GM12801 (cell line): Measurements from ENCODE around the gene GTF3C1.

Source experiments
- TF ChIP-seq, protein P1 (sequence below): IDR thresholded peaks from one replicate; pipeline ENCODE4 v1.5.1; 2011; ENCODE audit warnings: control low read depth; ENCODE audit not compliant: insufficient read length; ENCODE audit errors: extremely low read depth

GTF3C1 gene

GRCh38 chr16:27424772-27425498 is 124.8 kb downstream of the GTF3C1 start:
- TF ChIP-seq, protein P1, sequence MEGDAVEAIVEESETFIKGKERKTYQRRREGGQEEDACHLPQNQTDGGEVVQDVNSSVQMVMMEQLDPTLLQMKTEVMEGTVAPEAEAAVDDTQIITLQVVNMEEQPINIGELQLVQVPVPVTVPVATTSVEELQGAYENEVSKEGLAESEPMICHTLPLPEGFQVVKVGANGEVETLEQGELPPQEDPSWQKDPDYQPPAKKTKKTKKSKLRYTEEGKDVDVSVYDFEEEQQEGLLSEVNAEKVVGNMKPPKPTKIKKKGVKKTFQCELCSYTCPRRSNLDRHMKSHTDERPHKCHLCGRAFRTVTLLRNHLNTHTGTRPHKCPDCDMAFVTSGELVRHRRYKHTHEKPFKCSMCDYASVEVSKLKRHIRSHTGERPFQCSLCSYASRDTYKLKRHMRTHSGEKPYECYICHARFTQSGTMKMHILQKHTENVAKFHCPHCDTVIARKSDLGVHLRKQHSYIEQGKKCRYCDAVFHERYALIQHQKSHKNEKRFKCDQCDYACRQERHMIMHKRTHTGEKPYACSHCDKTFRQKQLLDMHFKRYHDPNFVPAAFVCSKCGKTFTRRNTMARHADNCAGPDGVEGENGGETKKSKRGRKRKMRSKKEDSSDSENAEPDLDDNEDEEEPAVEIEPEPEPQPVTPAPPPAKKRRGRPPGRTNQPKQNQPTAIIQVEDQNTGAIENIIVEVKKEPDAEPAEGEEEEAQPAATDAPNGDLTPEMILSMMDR, result no peak

DNA sequence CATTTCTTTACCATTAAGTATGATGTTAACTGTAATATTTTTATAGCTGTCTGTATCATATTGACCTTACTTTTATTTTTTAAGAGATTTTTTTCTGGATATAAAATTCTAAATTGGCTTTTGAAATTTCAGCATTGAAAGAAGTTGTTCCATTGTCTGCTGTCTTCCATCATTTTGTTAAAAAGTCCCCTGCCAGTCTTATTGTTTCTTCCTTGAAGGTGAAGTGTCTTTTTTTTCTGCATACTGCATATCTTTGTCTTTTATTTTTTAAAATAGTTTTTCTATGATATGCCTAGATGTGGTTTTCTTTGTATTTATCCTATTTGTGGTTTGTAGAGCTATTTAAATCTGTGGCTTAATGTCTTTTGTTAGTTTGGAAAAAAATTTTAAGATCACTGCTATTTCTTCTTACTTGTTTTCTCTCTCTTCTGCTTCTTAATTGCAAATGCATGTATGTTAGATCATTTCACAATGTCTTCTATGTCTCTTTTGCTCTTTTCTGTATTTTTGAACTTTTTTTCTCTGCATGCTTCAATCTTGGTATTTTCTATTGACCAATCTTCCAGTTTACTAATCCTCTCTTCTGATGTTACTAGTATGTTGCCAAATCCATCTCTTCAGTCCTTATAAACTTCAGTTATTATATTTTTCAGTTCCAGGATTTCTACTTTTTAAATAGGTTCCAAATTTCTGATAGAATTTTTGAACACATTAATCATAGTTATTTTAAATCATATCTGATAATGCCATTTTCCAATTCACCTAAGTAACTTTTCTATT is 127.6 kb downstream of the GTF3C1 start:
- TF ChIP-seq, protein P1, result no peak

DNA sequence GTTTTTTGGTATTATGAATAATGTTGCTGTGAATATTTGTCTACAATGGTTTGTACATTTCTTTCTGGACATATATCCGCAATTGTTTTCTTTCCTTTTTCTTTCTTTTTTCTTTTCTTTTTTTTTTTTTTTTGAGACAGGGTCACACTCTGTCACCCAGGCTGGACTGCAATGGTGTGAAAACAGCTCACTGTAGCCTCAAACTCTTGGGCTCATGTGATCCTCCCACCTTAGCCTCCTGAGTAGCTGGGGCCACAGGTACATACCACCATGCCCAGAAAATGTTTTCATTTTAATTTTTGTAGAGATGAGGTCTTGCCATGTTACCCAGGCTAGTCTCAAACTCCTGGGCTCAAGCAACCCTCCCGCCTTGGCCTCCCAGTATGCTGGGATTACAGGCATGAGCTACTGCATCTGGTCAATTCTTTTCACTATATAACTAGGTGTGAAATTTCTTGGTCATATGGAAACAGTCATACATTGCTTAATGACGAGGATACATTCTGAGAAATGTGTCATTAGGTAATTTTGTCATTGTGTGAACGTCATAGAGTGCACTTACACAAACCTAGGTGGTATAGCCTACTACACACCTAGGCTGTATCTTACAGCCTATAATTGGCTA is 132.6 kb downstream of the GTF3C1 start:
- TF ChIP-seq, protein P1, result no peak

DNA sequence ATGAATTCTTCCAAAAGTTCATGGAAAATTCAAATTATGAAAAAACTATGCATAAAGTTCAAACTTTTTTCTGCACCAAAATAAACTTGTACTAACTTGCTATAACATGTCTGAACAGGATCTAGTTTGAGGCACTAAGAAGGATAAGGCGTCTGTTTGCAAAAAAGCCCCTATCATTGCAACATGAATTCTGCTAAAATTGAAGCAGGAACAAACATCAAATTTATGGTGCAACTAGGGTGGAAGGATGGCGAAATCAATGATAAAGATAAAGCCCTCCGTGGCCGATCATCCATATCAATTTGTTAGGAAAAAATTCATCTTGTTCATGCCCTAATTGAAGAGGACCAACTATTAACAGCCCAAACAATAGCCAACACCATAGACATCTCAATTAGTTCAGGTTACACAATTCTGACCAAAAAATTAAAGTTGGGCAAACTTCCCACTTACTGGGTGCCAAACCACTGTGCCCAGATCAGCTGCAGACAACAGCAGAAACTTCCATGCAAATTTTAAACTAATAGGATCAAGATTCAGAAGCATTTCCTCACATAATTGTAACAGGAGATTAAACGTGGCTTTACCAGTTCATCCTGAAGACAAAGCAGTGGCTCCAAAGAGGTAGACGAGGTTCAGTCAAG is 134.8 kb downstream of the GTF3C1 start:
- TF ChIP-seq, protein P1, result no peak

DNA sequence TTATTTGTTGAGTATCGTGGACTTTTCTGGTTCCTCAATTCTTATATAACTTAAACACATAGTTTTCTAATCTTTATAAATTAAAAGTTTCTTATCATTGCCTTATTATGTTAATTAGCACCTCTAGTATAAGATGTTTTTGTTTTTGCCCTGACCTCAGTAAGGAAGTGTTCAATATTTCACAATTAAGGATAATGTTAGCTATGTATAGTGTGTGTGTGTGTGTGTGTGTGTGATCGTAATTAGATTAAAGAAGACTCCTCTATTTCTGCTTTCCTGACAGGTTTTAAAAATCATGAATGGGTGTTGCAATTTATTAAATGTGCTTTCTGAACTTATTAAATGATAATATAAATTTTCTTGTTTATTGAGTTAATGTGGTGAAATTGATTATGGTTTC is 135.8 kb downstream of the GTF3C1 start:
- TF ChIP-seq, protein P1, result no peak

DNA sequence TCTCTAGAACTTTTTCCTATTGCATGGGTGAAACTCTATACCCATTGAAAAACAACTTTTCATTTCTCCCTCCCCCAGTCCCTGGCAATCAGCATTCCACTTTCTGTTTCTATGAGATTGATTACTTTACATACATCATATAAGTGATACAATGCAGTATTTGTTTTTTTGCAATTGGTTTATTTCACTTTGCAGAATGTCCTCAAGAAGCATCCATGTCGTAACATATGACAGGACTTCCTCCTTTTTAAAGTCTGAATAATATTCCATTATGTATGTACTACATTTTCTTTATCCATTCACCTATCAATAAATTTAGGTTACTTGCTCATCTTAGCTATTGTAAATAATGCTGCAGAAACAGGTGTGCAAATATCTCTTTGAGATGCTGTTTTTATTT is 139.0 kb downstream of the GTF3C1 start:
- TF ChIP-seq, protein P1, result no peak
